ENCODE results near the gene TBC1D19.

The TBC1D19 gene

GRCh38 chr4:26737385-26737784, 153.5 kb downstream of the TBC1D19 start:
- no peak for DNase-seq

- DNase-seq: no peak
These were observed 157.6 kb downstream of the TBC1D19 start for GRCh38 chr4:26741491-26741871.

DNA sequence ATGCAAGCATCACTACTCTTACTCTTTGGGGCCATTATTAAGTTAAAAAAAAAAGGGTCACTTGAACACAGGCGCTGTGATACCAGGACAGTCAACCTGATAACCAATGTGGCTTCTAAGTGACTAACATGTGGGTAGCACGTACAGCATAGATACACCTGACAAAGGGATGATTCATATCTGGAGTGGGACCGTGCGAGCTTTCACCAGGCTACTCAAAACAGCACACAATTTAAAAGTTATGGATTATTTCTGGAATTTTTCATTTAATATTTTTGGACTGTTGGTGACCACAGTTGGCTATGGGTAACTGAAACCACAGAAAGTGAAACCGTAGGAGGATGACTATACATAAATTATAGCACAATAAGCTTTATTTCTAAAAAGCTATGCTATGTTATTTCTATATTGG, 162.9 kb downstream of the TBC1D19 start:
- no peak for DNase-seq

DNA sequence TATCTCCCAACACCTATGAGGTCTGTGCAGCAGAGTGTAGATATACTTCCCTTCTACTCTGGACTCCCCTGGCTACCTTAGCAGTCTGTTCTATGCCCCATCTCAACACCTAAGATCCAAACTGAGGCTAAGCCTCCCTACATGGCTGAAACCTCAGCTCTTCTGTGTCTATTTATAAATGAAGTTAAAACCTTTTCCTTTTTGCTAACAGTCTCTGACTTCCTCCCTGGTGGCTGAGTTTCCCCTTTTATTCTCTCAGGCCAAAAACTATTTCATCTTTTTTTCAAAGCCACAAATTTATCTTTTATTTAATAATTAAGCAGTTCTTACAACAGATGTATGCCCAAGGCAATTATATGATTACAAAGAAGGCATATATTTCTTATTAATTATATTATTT, 164.9 kb downstream of the TBC1D19 start:
- no peak for DNase-seq

DNA sequence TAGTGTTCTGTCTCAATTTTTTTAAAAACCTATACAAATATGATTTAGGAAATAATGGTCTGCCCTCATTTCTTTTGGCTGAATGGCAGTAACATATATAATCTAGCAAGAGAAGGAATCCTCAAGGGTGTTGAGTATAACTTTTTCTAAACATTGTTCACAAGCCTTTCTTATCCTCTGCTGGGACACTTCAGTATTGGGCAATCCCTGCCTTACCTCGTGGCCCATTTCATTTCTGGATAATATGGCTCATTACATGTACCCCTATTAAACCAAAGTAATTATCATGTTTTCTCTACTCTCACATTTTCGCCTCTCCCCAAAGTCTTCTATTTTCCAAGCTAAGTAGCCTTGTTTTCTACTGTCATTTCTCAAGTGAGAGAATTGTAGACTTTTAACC, 166.0 kb downstream of the TBC1D19 start:
- no peak for DNase-seq

- no peak for DNase-seq
These were observed 167.1 kb downstream of the TBC1D19 start for GRCh38 chr4:26751004-26751403.

DNA sequence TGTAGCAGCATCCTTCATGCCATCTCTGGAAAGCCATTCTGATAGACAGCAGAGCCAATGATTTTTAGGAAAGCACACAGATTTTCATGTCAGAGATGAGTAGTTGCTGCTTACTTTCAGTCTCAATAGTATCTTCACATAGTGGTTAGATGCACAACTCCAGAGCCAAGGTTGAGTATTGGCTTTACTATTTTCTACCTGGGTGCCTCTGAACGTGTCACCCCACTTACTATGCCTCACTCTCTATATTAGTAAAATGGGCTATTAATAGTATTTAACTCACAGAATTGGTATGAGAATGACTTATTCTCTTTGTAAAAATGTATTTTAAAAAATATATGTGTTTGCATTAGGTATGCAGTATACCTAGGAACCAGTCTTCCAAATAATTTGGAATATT, 168.0 kb downstream of the TBC1D19 start:
- no peak for DNase-seq

- no peak for DNase-seq
These were observed 169.3 kb downstream of the TBC1D19 start for GRCh38 chr4:26753187-26753586.

- no peak for DNase-seq
These were observed 169.7 kb downstream of the TBC1D19 start for GRCh38 chr4:26753617-26754016.

DNA sequence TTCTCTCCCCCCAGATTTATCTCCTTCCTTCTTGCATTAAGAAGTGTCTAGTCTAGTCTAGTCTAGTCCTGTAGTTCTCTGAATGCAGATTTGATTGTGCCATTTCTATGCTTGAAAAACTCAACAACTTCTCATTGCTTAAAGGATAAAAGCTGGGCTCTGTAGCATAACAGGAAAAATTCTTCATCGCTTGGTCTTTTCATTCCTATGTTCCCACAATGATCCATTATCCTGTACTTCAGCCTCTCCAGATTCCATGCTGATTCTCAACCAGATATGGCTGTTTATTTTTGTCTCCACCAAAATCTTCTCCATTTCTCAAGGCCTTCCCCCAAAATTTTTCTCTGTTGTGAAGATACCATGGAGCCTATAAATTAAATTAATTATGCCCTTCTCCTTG, 173.9 kb downstream of the TBC1D19 start:
- DNase-seq: no peak

GRCh38 chr4:26758899-26759298, 175.0 kb downstream of the TBC1D19 start:
- DNase-seq: no peak

GRCh38 chr4:26762650-26763049, 178.8 kb downstream of the TBC1D19 start:
- DNase-seq: no peak

- DNase-seq: no peak
These were observed 179.2 kb downstream of the TBC1D19 start for GRCh38 chr4:26763063-26763462.

DNA sequence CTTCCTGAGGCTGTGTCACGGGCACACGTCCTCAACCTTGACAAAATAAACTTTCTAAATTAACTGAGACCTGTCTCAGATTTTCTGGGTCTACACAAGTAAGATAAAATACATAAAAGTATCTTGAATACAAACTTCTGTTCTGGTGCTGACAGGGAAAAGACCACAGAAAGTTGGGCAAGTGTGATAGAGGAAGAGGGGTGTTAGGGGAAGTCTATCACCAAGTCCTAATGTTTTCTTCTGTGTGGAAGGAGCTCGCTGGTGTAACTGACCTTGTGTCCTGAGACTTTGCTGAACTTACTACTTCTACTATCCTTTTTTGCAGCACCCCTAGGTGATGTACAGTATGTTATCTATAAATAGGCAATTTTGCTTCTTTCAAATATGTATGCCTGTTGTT, 179.8 kb downstream of the TBC1D19 start:
- no peak for DNase-seq

DNA sequence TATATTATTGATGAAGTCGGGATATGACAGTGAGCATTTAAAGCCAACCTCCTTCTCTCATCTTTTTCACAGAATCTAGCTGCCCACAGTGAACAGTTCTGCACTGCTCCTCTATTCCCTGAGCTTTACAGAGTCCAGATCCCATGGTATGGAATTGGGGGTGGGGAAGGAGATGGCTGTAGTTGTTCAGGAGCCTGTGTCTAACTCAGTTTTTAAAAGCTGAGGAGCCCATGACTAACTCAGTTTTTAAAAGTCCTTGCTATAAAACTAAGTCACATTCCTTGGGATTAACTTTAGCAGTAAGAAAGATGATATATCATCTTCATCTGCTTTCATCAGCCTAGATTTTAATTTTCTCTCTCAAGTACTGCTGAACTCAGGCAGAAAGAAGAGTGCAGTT, 180.3 kb downstream of the TBC1D19 start:
- no peak for DNase-seq

GRCh38 chr4:26765515-26765914, 181.6 kb downstream of the TBC1D19 start:
- no peak for DNase-seq

- no peak for DNase-seq
These were observed 182.3 kb downstream of the TBC1D19 start for GRCh38 chr4:26766141-26766540.

GRCh38 chr4:26772096-26772873, 188.4 kb downstream of the TBC1D19 start:
- DNase-seq: no peak

DNA sequence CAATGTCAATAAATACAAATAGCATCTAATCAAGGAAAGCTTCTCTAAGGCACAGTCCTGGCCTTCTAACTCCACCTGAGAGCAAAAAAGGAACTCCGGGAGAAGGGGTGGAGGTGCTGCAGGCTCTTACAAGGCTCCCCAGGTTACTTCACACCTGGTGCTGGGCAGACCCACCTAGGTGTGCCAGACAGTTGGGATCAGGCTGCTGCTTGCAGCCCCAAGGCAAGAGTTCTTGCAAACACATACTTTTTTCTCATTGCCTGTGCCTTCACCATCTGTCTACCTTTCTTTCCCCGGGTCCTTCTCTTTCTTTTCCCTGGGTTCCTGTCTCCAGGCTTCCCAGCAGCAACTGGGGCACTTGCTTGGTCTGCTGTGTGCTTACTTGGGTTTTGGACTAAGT, 195.3 kb downstream of the TBC1D19 start:
- DNase-seq: no peak

DNA sequence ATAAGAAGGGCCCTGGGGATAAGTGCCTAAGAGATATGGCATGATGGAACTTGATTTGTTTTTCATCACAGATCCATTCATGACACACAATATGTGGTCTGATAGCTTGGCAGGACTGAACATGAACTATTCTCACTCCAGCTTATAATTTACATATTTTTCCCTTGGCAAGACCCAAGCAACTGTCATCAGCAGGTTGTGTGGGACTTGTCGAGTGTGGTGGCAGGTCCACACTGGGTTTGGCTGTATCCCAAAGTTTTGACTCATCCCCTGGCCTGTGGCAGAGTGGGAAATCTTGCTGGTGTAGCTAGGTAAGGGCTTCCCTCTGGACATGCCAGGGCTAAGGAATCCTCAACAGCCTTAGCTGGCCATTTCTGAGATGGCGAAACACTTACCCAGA, 195.8 kb downstream of the TBC1D19 start:
- peak; percentile 53 for DNase-seq

DNA sequence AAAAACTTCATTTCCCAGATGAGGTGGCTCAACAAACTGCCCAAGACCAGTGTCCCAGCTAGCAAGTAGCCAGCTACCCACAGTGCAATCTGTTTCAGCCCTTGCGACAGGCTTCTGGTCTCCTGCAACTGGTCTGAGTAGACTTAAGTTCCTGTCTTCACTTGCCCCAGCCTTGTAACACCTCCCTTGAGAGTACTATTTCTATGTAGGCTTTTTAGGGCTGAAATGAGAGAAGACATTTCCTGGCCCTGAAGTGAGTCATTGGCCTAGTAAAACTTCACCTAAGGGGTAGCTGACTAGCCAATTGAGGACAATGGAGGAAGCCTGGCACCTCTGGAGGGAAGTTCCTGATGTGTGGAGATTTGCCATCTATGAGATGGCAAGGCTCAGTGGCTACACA, 196.7 kb downstream of the TBC1D19 start:
- peak; percentile 51 for DNase-seq

DNA sequence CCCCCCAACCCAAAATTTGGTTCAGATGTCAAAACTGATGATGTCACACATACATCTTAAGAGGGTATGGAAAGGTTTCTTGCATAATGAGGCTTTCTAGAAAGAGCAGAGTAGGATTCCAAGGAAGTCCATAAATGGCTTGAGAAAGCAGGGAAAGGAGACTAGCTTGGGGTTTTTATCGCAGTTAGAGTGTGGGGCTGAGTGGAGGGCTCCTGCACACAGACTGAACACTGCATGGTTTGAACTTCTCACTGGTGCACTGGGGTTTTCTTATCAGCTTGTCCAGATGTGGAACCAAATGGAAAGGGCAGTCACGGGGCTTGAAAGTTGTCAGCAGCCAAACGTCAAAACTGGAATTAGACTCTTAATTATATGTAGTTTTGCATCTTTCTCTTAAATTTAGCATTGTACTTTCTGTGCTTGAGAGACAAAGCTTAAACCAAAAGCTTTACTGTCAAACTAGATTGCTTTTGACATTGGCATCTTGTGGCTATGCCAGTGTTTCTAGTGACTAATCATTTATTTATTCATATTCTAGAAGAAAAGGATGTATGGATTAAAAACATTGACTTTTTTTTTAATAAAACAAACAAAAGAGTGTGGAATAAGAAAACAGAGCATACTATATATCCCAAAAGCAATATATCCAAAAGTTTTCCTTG, 198.4 kb downstream of the TBC1D19 start:
- DNase-seq: peak; percentile 38

- no peak for DNase-seq
These were observed 198.9 kb downstream of the TBC1D19 start for GRCh38 chr4:26782830-26783202.

- no peak for DNase-seq
These were observed 200.5 kb downstream of the TBC1D19 start for GRCh38 chr4:26784207-26784865.

Measured in EL (cell line).